ENCODE data around the gene DLGAP4.

GRCh38 chr20:36565520-36565919 is 259.4 kb downstream of the DLGAP4 start:
- TF ChIP-seq CTCF (IDR thresholded peaks at IDR 0.05) (no peak), POLR2A (IDR thresholded peaks at IDR 0.05) (no peak)

All from stomach (tissue), 4 donors.